GM23248 (cell line): ENCODE data around the gene KCNJ6. TPM values are rescaled to one million over a fixed set of nuclear protein-coding genes. Genes with fewer than 3 reads are reported as not detected.
A peak's percentile ranks its signal among the peaks of the same experiment; 100 is the strongest.

Source experiments
- DNase-seq: peaks from one replicate; pipeline ENCODE4 v3.0.0-alpha.2; 2015
- H2AFZ ChIP-seq: fragments of 200-600 bp; sonication (generic); 2 replicates; pipeline ENCODE4 v1.6.1; 2016; ENCODE audit warnings: antibody characterized with exemption
- H3F3A ChIP-seq: fragments of 200-600 bp; sonication (generic); 2 replicates; pipeline ENCODE4 v1.6.1; 2016; ENCODE audit warnings: mild to moderate bottlenecking, antibody characterized with exemption, mixed run types; ENCODE audit not compliant: insufficient read depth
- H3K27ac ChIP-seq: fragments of 200-600 bp; sonication (generic); 2 replicates; pipeline ENCODE4 v1.5.1; 2016; ENCODE audit warnings: mild to moderate bottlenecking
- H3K27me3 ChIP-seq: fragments of 200-600 bp; sonication (generic); replicated peaks from 2 replicates; pipeline ENCODE4 v1.6.1; 2016; ENCODE audit warnings: mild to moderate bottlenecking; ENCODE audit not compliant: insufficient read depth
- H3K36me3 ChIP-seq: fragments of 200-600 bp; sonication (generic); 2 replicates; pipeline ENCODE4 v1.6.1; 2016; ENCODE audit warnings: low read depth, mild to moderate bottlenecking
- H3K4me1 ChIP-seq: fragments of 200-600 bp; sonication (generic); 2 replicates; pipeline ENCODE4 v1.6.1; 2016; ENCODE audit warnings: mild to moderate bottlenecking; ENCODE audit not compliant: insufficient read depth
- H3K4me2 ChIP-seq: fragments of 200-600 bp; sonication (generic); one replicate; pipeline ENCODE4 v1.6.1; 2016; ENCODE audit warnings: mild to moderate bottlenecking; ENCODE audit not compliant: unreplicated experiment
- H3K4me3 ChIP-seq: fragments of 200-600 bp; sonication (generic); 2 replicates; pipeline ENCODE4 v1.5.1; 2016; ENCODE audit warnings: mild to moderate bottlenecking
- H3K79me2 ChIP-seq: fragments of 200-600 bp; sonication (generic); 2 replicates; pipeline ENCODE4 v1.6.1; 2016; ENCODE audit warnings: mild to moderate bottlenecking; ENCODE audit not compliant: insufficient read depth
- H3K9ac ChIP-seq: fragments of 200-600 bp; sonication (generic); 2 replicates; pipeline ENCODE4 v1.6.1; 2016; ENCODE audit warnings: mild to moderate bottlenecking
- H3K9me2 ChIP-seq: fragments of 200-600 bp; sonication (generic); 2 replicates; pipeline ENCODE4 v1.6.1; 2016; ENCODE audit warnings: mixed run types, mild to moderate bottlenecking, moderate library complexity; ENCODE audit not compliant: insufficient read depth
- H3K9me3 ChIP-seq: fragments of 200-600 bp; sonication (generic); one replicate; pipeline ENCODE4 v1.6.1; 2017; ENCODE audit warnings: low read depth
- H4K20me1 ChIP-seq: fragments of 200-600 bp; sonication (generic); 2 replicates; pipeline ENCODE4 v1.6.0; 2016; ENCODE audit not compliant: insufficient read depth
- EZH2 ChIP-seq: fragments of 200-600 bp; sonication (generic); IDR thresholded peaks from 2 replicates; pipeline ENCODE4 v1.6.1; 2018; ENCODE audit warnings: antibody characterized with exemption, mild to moderate bottlenecking; ENCODE audit not compliant: insufficient read depth, poor library complexity, severe bottlenecking
- EZH2phosphoT487 ChIP-seq: fragments of 200-600 bp; sonication (generic); IDR thresholded peaks from 2 replicates; pipeline ENCODE4 v1.6.1; 2018; ENCODE audit warnings: antibody characterized with exemption, moderate library complexity, mild to moderate bottlenecking, low read depth; ENCODE audit not compliant: insufficient read depth
- WGBS, 2 experiments: methylation state at CpG; one replicate each; pipeline ENCODE4 v1.1.6; 2015 to 2017; ENCODE audit warnings: low lambda C conversion rate in 2 of 2, low coverage in 1 of 2; ENCODE audit errors: missing lambda C conversion rate in 2 of 2; 5-methylcytosine and 5-hydroxymethylcytosine counted together
- in situ Hi-C: fragments of 300-500 bp; cut with MboI; formaldehyde crosslinking; loops from 2 replicates; pipeline ENCODE4 v1.15.0; 2020
- polyA plus RNA-seq: library from polyadenylated mRNA; unstranded; fragments of >200 nt; fragmentation: Nextera tagmentation; extraction: Ambion mirVana; gene quantifications from 2 replicates; pipeline ENCODE4 v1.2.1, GENCODE V29; 2016
- total RNA-seq: library from RNA; depleted of rRNA; stranded (reverse); fragments of >200 nt; shearing (Covaris generic); gene quantifications from 2 replicates; pipeline ENCODE4 v1.2.3, GENCODE V29; 2014

Gene KCNJ6
- total and polyA plus RNA-seq, 2 experiments from 2014 or later, result 0.11 TPM; not detected in 1

GRCh38 chr21:37905291-37905690, 11.0 kb downstream of the KCNJ6 start:
- Histone ChIP-seq H3K4me3 (no peak overlapping the region), H4K20me1 (no peaks in the 10 kb centered on the region), H3K36me3 (no peaks in the 10 kb centered on the region), H3K4me2 (no peak overlapping the region), H2AFZ (no peak overlapping the region), H3K9me3 (no peaks in the 10 kb centered on the region), H3K27ac (no peak overlapping the region), H3K79me2 (no peaks in the 10 kb centered on the region), H3K9me2 (no peaks in the 10 kb centered on the region), H3K4me1 (no peaks in the 10 kb centered on the region), H3K9ac (no peak overlapping the region), H3F3A (no peaks in the 10 kb centered on the region), H3K27me3 (peaks cover 18% of the 10 kb centered on the region; the same call in 1 of the 2 replicates)
- in situ Hi-C loops, result loop anchor here (25.0 kb wide), 1 partner anchor 193 kb away; no protein-coding TSS in a partner anchor
- TF ChIP-seq EZH2phosphoT487, result no peak
- no peak for TF ChIP-seq EZH2
- DNase-seq, result no peak
- WGBS, 2 experiments, result 21% methylated on average over 5 of the region's 5 CpGs

GRCh38 chr21:37904856-37905255, 11.4 kb downstream of the KCNJ6 start:
- WGBS, 2 experiments, result 17 to 22% methylated on average over 4 of the region's 4 CpGs
- H3K4me2 ChIP-seq, result no peak overlapping the region
- H3K9ac ChIP-seq, result no peak overlapping the region
- H3F3A ChIP-seq, result no peaks in the 10 kb centered on the region
- TF ChIP-seq EZH2phosphoT487 (no peak), EZH2 (no peak)
- no peaks in the 10 kb centered on the region for H3K36me3 ChIP-seq
- in situ Hi-C loops, result loop anchor here (25.0 kb wide), 1 partner anchor 193 kb away; no protein-coding TSS in a partner anchor
- H2AFZ ChIP-seq, result no peak overlapping the region
- H4K20me1 ChIP-seq, result no peaks in the 10 kb centered on the region
- no peaks in the 10 kb centered on the region for H3K9me3 ChIP-seq
- no peaks in the 10 kb centered on the region for H3K9me2 ChIP-seq
- H3K27me3 ChIP-seq, result peaks cover 22% of the 10 kb centered on the region; the same call in 1 of the 2 replicates
- H3K4me3 ChIP-seq, result no peak overlapping the region
- DNase-seq, result peak; percentile 39
- no peak overlapping the region for H3K27ac ChIP-seq
- H3K4me1 ChIP-seq, result no peaks in the 10 kb centered on the region
- H3K79me2 ChIP-seq, result no peaks in the 10 kb centered on the region

- TF ChIP-seq EZH2phosphoT487, result no peak
- no peak for TF ChIP-seq EZH2
- WGBS, 2 experiments, result 11% methylated on average over 2 of the region's 2 CpGs
- H3K9me3 ChIP-seq, result no peaks in the 10 kb centered on the region
Measured at GRCh38 chr21:37903396-37903795, 12.9 kb downstream of the KCNJ6 start.

GRCh38 chr21:37899146-37899545, 17.1 kb downstream of the KCNJ6 start:
- Histone ChIP-seq H3K4me3 (no peak overlapping the region), H3K4me2 (no peak overlapping the region), H3K27ac (no peak overlapping the region), H3K9me3 (no peaks in the 10 kb centered on the region), H3K79me2 (no peaks in the 10 kb centered on the region), H3K9me2 (no peaks in the 10 kb centered on the region), H3K9ac (no peak overlapping the region), H4K20me1 (no peaks in the 10 kb centered on the region), H3K4me1 (no peaks in the 10 kb centered on the region), H2AFZ (no peak overlapping the region), H3K27me3 (peaks cover 54% of the 10 kb centered on the region), H3F3A (no peaks in the 10 kb centered on the region), H3K36me3 (no peaks in the 10 kb centered on the region)
- TF ChIP-seq EZH2, result no peak
- TF ChIP-seq EZH2phosphoT487, result no peak
- in situ Hi-C loops, result no loop called here
- peak; percentile 19 for DNase-seq
- 4% methylated on average over 6 of the region's 6 CpGs for WGBS, 2 experiments

More at GRCh38 chr21:37903396-37903795, 12.9 kb downstream of the KCNJ6 start:
- Histone ChIP-seq H2AFZ (no peak overlapping the region), H3F3A (no peaks in the 10 kb centered on the region), H3K4me2 (no peak overlapping the region), H3K79me2 (no peaks in the 10 kb centered on the region), H3K9me2 (no peaks in the 10 kb centered on the region), H3K27ac (no peak overlapping the region), H4K20me1 (no peaks in the 10 kb centered on the region), H3K9ac (no peak overlapping the region), H3K4me3 (no peak overlapping the region), H3K27me3 (peaks cover 37% of the 10 kb centered on the region), H3K36me3 (no peaks in the 10 kb centered on the region), H3K4me1 (no peaks in the 10 kb centered on the region)
- no peak for DNase-seq
- in situ Hi-C loops, result loop anchor here (25.0 kb wide), 1 partner anchor 191 kb away; no protein-coding TSS in a partner anchor
